Neural progenitor cell (in vitro differentiated cells): Measurements from ENCODE around the gene ETV7. TPM values are rescaled to one million over a fixed set of nuclear protein-coding genes. Genes with fewer than 3 reads are reported as not detected.

ENCODE experiments used
- DNase-seq: peaks from one replicate; pipeline ENCODE4 v3.0.0-alpha.2; 2016; ENCODE audit warnings: low spot score
- H2AFZ ChIP-seq: fragments of 200-600 bp; sonication (generic); replicated peaks from 2 replicates; pipeline ENCODE4 v1.6.1; 2016; ENCODE audit warnings: antibody characterized with exemption
- H3F3A ChIP-seq: fragments of 200-600 bp; sonication (generic); 2 replicates; pipeline ENCODE4 v1.6.1; 2016; ENCODE audit warnings: antibody characterized with exemption, low read depth
- H3K27ac ChIP-seq: fragments of 200-600 bp; sonication (generic); 2 replicates; pipeline ENCODE4 v1.5.1; 2016; ENCODE audit warnings: mild to moderate bottlenecking
- H3K27me3 ChIP-seq: fragments of 200-600 bp; sonication (generic); 2 replicates; pipeline ENCODE4 v1.6.1; 2016; ENCODE audit warnings: mild to moderate bottlenecking, moderate library complexity
- H3K36me3 ChIP-seq: fragments of 200-600 bp; sonication (generic); 2 replicates; pipeline ENCODE4 v1.5.1; 2016
- H3K4me1 ChIP-seq: fragments of 200-600 bp; sonication (generic); 2 replicates; pipeline ENCODE4 v1.6.1; 2016; ENCODE audit warnings: mixed run types
- H3K4me2 ChIP-seq: fragments of 200-600 bp; sonication (generic); 2 replicates; pipeline ENCODE4 v1.6.1; 2016
- H3K4me3 ChIP-seq: fragments of 200-600 bp; sonication (generic); 2 replicates; pipeline ENCODE4 v1.5.1; 2016
- H3K79me2 ChIP-seq: fragments of 200-600 bp; sonication (generic); 2 replicates; pipeline ENCODE4 v1.6.1; 2016; ENCODE audit warnings: low read depth
- H3K9ac ChIP-seq: fragments of 200-600 bp; sonication (generic); 2 replicates; pipeline ENCODE4 v1.6.1; 2016
- H3K9me3 ChIP-seq: fragments of 200-600 bp; sonication (generic); 2 replicates; pipeline ENCODE4 v1.5.1; 2016; ENCODE audit warnings: low read depth
- H4K20me1 ChIP-seq: fragments of 200-600 bp; sonication (generic); 2 replicates; pipeline ENCODE4 v1.6.1; 2016; ENCODE audit warnings: low read depth
- H3K27ac Mint-ChIP-seq: 3 replicates; pipeline ENCODE4 v1.8.0; 2021; ENCODE audit warnings: mixed read lengths
- H3K27me3 Mint-ChIP-seq: 2 replicates; pipeline ENCODE4 v1.8.0; 2022; ENCODE audit warnings: low read depth, mild to moderate bottlenecking, inconsistent platforms, moderate library complexity, mixed read lengths; ENCODE audit not compliant: insufficient read depth
- H3K36me3 Mint-ChIP-seq: 3 replicates; pipeline ENCODE4 v1.8.0; 2021; ENCODE audit warnings: mixed read lengths
- H3K4me1 Mint-ChIP-seq: 3 replicates; pipeline ENCODE4 v1.8.0; 2021; ENCODE audit warnings: mixed read lengths
- H3K4me3 Mint-ChIP-seq: 3 replicates; pipeline ENCODE4 v1.8.0; 2021; ENCODE audit warnings: mild to moderate bottlenecking, moderate library complexity, mixed read lengths
- H3K9me3 Mint-ChIP-seq: 3 replicates; pipeline ENCODE4 v1.8.0; 2020; ENCODE audit warnings: mixed read lengths
- CTCF ChIP-seq: fragments of 200-600 bp; sonication (generic); IDR thresholded peaks from 2 replicates; pipeline ENCODE4 v1.5.1; 2017; ENCODE audit warnings: antibody characterized with exemption, mild to moderate bottlenecking
- EZH2 ChIP-seq: fragments of 200-600 bp; sonication (generic); IDR thresholded peaks from 2 replicates; pipeline ENCODE4 v1.6.1; 2017; ENCODE audit warnings: antibody characterized with exemption, mild to moderate bottlenecking, moderate library complexity
- EZH2phosphoT487 ChIP-seq: fragments of 200-600 bp; sonication (generic); IDR thresholded peaks from 2 replicates; pipeline ENCODE4 v1.6.1; 2017; ENCODE audit warnings: antibody characterized with exemption
- total RNA-seq: library from RNA; depleted of rRNA; stranded (reverse); fragments of >200 nt; gene quantifications from 2 replicates; pipeline ENCODE4 v1.2.3, GENCODE V29; 2015; ENCODE audit warnings: low replicate concordance

The ETV7 gene
- total RNA-seq, 1 donor from 2014 or later: 0.11 TPM

- H3K27ac ChIP-seq: no peak overlapping the region
- no peaks in the 10 kb centered on the region for H4K20me1 ChIP-seq
- no peaks in the 10 kb centered on the region for H3K36me3 ChIP-seq
- no peaks in the 10 kb centered on the region for H3F3A ChIP-seq
- peak overlapping the region; percentile 38 for H3K4me2 ChIP-seq
- H3K4me3 ChIP-seq: no peak overlapping the region
- no peaks in the 10 kb centered on the region for H3K9me3 Mint-ChIP-seq
- TF ChIP-seq CTCF (no peak), EZH2phosphoT487 (no peak), EZH2 (no peak)
- no peaks in the 10 kb centered on the region for H3K27me3 ChIP-seq
- H3K79me2 ChIP-seq: no peaks in the 10 kb centered on the region
- no peaks in the 10 kb centered on the region for H3K36me3 Mint-ChIP-seq
- no peak overlapping the region for H3K4me3 Mint-ChIP-seq
- no peaks in the 10 kb centered on the region for H3K9me3 ChIP-seq
- no peak overlapping the region for H3K27ac Mint-ChIP-seq
- H2AFZ ChIP-seq: no peak overlapping the region
- peaks cover 25% of the 10 kb centered on the region for H3K4me1 ChIP-seq
- H3K9ac ChIP-seq: no peak overlapping the region
- DNase-seq: peak; percentile 23
- peaks cover 16% of the 10 kb centered on the region for H3K27me3 Mint-ChIP-seq
- H3K4me1 Mint-ChIP-seq: peaks cover 30% of the 10 kb centered on the region
These were observed 68.6 kb downstream of the ETV7 start for GRCh38 chr6:36318690-36319435.

GRCh38 chr6:36317623-36318022, 69.8 kb downstream of the ETV7 start:
- Mint-ChIP-seq H3K9me3 (no peaks in the 10 kb centered on the region), H3K36me3 (no peaks in the 10 kb centered on the region), H3K27ac (no peak overlapping the region), H3K4me1 (peaks cover 19% of the 10 kb centered on the region), H3K4me3 (no peak overlapping the region), H3K27me3 (peaks cover 12% of the 10 kb centered on the region)
- Histone ChIP-seq H2AFZ (no peak overlapping the region), H4K20me1 (no peaks in the 10 kb centered on the region), H3K4me1 (peaks cover 27% of the 10 kb centered on the region), H3K36me3 (no peaks in the 10 kb centered on the region), H3K79me2 (no peaks in the 10 kb centered on the region), H3K4me2 (no peak overlapping the region), H3K4me3 (no peak overlapping the region), H3K9me3 (no peaks in the 10 kb centered on the region), H3K27me3 (no peaks in the 10 kb centered on the region), H3K9ac (no peak overlapping the region), H3F3A (no peaks in the 10 kb centered on the region), H3K27ac (no peak overlapping the region)
- no peak for DNase-seq
- TF ChIP-seq EZH2phosphoT487: no peak
- no peak for TF ChIP-seq EZH2
- no peak for TF ChIP-seq CTCF

Other genes starting within 250 kb of the ETV7 start
- gene BRPF3, start 190.9 kb downstream of the ETV7 start, total RNA-seq: 14.1 and 25.6 TPM in 2 replicates
- not detected in 2 replicates for gene PNPLA1, start 117.6 kb downstream of the ETV7 start, total RNA-seq
- gene BNIP5, start 50.8 kb downstream of the ETV7 start, total RNA-seq: not detected in 2 replicates
- gene PXT1, start 55.2 kb upstream of the ETV7 start, total RNA-seq: not detected in 2 replicates
- 37.7 and 41.3 TPM in 2 replicates for gene KCTD20, start 55.3 kb upstream of the ETV7 start, total RNA-seq
- gene STK38, start 159.8 kb upstream of the ETV7 start, total RNA-seq: 26.1 and 31.9 TPM in 2 replicates
- gene SRSF3, start 206.7 kb upstream of the ETV7 start, total RNA-seq: 267 and 297 TPM in 2 replicates